CD4-positive, alpha-beta T cell treated with Interleukin-4 for 1 hour (primary cell): ENCODE results near the gene PLA2G4F.
A peak's percentile ranks its signal among the peaks of the same experiment; 100 is the strongest.

Experiments used
- DNase-seq, 2 donors: peaks; one replicate each; pipeline ENCODE4 v3.0.0-alpha.2; 2020 to 2022

The PLA2G4F gene

DNA sequence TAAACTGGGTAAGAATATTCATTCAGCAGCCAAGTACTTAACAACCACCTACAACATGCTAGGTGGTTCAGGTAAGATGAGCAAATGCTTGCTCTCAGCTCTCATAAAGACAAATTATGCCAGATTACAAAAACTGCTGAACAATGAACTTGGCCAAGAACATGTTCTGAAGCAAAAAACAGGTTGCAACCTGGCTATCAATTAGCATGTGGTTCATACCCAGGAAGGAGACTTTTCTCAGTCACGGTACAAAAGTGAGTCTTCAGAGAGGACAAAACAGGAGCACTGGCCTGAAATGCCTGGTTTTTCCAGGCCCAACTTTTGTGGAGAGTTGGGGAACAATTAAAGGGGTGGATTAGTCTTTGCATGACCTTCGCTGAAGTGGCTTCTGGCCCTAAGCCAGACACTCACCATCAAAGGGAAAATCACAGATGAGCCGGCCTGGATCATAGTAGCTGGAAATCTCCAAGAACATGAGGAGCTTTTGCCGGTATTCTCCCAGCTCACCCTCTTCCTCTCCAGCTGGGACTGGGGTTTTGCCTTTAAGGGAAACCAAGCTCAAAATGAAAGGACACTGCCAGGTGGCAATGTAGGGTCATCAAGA is 7.6 kb upstream of the PLA2G4F start:
- no peak for DNase-seq

DNA sequence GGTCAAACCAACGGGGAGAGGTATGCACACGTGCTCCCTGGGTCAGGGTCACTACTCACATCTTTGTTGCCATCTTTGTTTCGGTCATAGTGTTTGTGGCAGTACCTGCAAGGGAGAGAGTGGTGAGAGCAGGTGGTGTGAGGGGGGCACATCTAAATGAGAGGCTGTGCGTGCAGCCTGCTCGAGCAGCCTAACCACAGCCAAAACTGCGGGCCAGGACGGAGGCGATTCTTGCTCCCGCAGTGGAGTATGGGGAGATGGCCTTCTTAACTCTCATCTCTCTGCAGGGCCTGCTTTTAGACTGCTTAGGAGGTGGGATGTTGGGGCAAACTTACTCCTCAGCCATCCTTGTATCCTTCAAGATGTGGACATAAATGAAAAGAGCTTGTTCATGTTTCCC is 6.9 kb upstream of the PLA2G4F start:
- no peak for DNase-seq

DNA sequence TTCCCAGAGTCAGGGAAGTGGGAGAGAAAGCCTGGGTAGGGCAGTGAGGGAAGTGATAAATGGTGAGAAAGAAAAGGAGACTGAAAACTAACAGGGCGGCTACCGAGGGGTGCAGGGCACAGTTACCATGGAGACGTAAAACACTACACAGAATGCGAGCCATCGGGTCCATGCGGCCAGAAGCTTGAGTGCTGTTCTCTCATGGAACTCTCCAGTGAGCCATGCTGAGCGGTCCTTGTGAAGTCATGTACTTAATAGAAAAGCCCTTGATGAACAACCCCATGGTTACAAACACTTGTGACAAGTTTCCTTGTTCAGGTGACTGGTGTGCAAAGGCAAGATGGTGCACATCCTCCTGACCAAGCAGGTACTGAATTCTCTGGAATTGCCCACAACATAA is 3.7 kb upstream of the PLA2G4F start:
- DNase-seq, result no peak

- no peak for DNase-seq
Measured at GRCh38 chr15:42159381-42160015, 3.1 kb upstream of the PLA2G4F start.

DNA sequence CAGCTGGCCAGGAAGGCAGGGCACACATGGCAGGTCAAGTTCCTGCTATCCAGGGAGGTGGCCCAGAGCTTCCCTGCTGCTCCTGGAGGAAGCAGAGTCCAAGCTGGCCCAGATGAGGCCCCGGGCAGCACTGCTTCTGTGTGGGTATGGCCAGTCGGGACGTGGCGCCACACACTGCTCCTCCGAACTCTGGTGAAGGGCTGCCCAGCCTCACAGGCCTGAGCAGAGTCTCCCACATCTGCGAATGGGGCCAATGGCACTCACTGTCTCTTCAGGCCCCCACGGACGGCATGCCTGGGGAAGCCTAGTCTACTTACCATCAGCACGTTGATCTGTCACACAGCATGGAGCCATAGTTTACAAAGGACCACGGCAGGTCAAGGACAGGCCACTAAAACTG is 2.5 kb upstream of the PLA2G4F start:
- no peak for DNase-seq

DNA sequence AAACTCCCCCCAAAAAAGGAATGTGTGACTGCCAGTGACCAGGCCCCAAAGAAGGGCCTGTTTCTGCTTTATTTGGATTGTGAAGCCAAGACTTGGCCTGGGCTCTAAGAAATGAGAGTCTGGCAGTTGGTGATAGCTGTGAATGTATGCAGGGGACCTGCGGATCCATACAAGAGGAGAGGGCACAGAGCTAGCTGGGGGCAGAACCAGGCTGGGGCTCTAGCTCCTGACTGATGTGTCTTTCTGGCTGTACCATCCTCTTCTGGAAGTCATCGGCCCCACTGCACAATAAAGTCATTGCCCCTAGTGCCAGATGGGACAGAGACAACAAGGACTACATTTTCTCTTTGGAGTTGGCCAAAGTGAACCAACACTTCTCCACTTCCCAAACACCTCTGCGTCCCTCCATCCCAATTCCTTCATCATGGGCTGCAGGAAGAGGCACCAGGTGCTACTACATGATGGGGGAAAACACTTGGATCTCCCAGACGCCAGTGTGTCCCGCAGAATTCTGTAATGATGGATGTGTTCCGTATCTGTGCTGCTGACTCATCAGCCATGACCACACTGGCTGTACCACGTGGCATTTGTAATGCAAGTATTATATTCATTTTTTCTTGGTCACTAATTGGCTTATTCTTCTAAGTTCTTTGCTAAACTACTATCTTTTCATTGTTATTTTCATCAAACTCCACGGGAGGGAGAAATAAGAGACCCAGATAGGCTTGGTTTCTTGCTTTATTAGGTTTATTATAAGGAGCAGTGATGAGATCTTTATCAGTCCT is 1.7 kb upstream of the PLA2G4F start:
- no peak for DNase-seq

- no peak for DNase-seq
Measured at GRCh38 chr15:42157381-42157780, 945 bp upstream of the PLA2G4F start.

GRCh38 chr15:42155546-42156242 is 742 bp downstream of the PLA2G4F start:
- DNase-seq, result no peak

DNA sequence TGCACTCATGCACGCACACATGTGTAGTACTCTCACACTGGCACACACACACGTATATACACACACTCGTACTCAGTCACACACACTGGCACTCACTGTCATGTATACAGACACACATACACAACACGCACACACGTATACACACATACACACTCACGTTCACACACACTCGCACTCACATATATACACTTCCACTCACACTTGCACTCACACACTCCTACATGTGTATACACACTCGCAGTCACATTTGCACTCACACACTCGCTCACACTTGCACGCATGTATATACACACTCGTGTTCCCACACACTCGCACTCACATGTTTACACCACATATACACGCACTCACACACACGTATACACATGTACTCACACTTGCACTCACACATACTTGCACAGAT is 1.5 kb downstream of the PLA2G4F start:
- no peak for DNase-seq

DNA sequence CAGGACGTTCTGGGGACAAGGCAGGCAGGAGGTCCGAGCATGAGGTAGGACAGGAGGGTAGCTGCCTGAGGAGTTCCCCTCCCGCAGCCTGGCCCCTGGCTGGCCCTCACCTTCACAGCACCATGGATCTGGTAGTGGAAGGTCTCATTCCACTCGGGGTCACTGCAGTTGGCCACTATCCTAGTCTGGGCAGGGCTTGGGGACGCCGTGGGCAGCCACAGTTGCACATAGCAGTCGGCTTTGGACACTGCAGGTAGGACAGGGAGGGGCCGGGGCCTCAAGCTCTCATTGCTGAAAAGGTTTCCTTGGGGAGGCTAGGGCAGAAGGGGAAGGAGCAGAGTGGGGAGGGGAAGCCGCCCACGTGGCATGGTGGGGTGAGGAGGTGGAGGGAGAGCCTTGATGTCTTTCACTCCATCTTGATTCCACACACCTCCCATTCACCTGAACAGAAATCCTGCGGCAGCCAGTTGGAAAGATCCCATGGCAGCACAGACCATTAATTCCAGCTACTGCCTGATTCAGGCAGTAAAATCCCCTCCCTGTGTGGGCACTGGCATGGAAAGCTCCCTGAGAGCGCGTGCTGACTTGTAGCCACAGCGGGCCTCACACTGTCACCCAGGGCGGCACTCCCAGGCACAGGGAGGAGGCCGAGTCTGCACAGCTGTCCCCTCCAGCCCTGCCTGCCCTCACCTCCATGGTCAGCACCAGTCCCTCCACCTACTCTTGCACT is 2.1 kb downstream of the PLA2G4F start:
- no peak for DNase-seq

- no peak for DNase-seq
Measured at GRCh38 chr15:42153874-42154211, 2.6 kb downstream of the PLA2G4F start.

- DNase-seq, result no peak
Measured at GRCh38 chr15:42152921-42153698, 3.3 kb downstream of the PLA2G4F start.

DNA sequence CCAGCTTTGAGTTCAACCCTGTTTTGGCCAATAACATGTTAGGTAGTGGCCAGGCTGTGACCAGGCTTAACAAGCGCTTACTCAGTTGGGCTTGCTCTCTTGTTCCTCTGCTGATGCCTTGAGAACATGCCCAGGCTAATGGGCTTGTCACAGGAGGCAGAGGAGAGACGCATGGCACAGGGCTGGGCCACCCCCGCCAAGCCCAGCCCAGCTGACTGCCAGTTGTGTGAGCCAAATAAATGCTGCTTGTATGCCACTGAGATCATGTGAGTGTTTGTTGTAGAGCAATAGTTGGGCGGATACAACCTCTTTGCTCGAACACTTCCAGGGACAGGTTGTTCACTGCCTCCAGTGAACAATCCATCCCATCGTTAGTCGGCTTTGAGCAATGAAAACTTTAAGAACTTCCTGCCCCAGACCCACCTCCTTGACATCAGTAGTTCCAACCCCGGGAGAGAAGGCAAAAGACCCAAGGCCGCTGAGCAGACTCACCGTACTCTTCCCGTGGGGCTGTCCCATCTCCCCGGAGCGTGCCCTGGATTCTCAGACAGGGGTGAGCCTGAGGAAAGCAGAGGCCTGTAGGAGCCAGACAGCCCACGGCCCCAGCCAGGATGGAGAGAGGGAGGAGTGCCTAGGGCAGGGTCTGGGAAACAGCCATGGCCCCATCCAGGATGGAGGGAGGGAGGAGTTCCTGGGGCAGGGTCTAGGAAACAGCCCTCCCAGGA is 4.1 kb downstream of the PLA2G4F start:
- peak in 1 of 2 donors; percentile 24 for DNase-seq

DNA sequence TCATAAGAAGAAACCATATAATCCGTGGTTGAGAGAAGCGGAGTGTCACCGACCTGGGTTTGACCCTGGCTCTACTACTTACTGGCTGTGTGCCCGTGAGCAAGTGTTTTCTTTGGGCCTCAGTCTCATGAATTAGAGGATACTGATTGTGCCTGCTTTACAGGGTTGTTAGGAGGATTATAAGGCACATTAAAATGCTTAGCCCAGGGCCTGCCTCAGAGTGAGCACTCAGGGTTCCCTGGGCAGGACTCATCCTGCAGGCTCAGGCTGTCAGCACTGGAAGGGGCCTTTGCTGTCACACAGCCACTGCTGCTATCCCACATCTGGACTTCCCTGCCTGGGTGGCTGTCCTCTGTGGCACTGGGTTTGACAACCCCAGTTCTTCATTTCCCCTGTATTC is 4.7 kb downstream of the PLA2G4F start:
- DNase-seq, result no peak

GRCh38 chr15:42151141-42151561 is 5.3 kb downstream of the PLA2G4F start:
- DNase-seq, result no peak

GRCh38 chr15:42150219-42150970 is 6.0 kb downstream of the PLA2G4F start:
- no peak for DNase-seq

- DNase-seq, result no peak
Measured at GRCh38 chr15:42149493-42150218, 6.8 kb downstream of the PLA2G4F start.

- no peak for DNase-seq
Measured at GRCh38 chr15:42148808-42149492, 7.5 kb downstream of the PLA2G4F start.

GRCh38 chr15:42147431-42147735 is 9.1 kb downstream of the PLA2G4F start:
- no peak for DNase-seq
